Measurements from ENCODE around the gene RARG.

RARG gene

DNA sequence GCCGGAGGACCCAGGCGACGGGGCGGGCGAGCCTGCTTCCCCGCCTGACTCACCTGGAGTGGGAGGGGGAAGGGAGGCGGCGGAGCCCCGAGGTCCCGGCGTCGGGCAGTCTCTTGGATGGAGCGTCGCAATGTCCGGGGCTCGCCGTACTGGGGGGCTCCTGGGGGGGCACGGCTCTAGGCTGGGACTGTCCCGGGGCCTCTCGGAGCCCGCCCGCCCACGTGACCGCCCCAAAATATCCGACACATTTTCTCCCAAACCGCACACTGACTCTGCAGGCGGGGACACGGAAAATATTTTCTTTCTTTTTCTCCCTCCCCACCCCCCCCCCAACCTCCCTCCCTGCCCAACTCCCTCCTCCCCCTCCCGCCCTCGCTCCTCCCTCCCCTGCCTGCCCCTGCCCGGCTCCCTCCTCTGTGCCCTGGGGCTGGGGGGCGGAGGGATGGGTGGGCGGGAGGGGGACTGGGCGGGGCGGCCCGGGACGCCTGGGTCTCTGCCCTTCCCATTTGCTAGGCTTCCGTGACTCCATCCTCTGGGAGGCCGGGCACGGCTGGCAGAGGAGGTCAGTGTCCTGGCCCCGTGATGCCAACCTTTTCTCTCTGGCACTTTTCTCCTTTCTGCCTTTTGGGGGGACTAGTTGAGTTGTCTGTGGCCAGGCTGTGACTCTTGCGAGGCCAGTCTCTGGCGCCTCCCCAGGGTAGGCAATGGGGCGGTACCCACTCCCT, at the start of gene RARG:
Gene RARG, minus strand, starts transcription at position 289 of the 725 bp plus-strand sequence. CDS start 4,664 bp downstream, outside the sequence.
- TF ChIP-seq CTCF (IDR thresholded peaks at IDR 0.05; ENCODE audit: low read depth, low read length, missing control alignments): no peak

DNA sequence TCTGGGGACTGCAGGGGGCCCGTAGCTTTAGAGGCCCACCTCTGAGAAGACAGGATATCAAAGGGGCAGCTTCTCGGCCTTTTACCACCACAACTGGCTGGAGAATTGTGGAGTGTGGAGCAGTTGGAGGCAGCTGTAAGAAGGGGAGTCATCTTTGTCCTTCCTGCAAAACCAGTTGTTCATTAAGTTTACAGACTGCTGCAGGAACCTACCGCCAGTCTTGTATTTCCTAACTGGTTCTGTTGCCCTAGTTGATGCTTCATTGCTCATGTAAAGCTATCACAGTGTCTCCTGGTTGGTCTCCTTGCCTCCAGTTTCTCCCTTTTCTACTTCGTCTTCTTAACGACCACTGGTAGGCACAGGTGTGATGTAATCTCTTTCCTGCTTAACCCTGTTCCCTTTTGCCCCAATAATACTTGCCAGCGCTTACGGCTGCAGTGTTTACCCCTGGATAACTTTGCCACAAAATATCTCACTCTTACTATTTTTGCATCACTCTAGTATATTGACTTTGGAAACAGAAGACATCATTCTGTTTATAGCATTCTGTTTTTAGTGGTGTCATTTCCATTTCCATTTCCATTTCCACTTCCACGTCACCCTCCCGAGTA, 48.0 kb upstream of the RARG start:
- no peak overlapping the region for H3K4me3 ChIP-seq (replicated peaks; ENCODE audit: low read depth, low read length)
- no peak for TF ChIP-seq CTCF (IDR thresholded peaks at IDR 0.05; ENCODE audit: low read depth, low read length, missing control alignments)
- no peak for DNase-seq (ENCODE audit: extremely low read depth, low read depth)

More for the DNA sequence above, at the start of gene RARG:
- peak within 1 kb of the TSS; percentile 62 for H3K4me3 ChIP-seq (replicated peaks; ENCODE audit: low read depth, low read length)
- no peak for DNase-seq (ENCODE audit: extremely low read depth, low read depth)

DNA sequence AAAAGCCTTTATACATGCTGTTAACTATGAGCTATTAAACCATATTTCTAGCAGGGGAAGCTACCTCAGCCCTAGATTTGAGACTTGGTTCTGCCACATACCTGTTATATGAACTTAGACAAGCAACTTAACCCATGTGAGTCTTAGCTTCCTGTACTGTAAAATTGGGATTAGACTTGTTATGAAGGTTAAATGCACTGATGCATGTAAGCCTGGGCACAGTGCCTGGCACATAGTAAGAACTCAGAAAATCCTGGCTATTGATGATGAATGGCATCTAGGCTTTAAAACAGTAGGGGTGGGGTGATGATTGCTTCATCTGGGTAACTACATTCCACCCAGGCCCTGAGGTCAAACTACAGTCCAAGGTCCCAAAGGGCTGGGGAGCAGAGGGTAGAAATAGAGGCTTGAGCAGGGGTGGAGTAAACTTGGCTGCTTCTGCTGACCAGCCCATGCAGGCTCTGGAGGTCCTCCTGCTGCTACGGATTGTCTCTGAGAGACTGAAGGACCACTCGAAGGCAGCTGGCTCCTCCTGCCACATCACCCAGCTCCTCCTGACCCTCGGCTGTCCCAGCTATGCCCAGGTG, 47.4 kb upstream of the RARG start:
- TF ChIP-seq CTCF (IDR thresholded peaks at IDR 0.05; ENCODE audit: low read depth, low read length, missing control alignments): no peak
- no peak for DNase-seq (ENCODE audit: extremely low read depth, low read depth)
- H3K4me3 ChIP-seq (replicated peaks; ENCODE audit: low read depth, low read length): no peak overlapping the region

DNA sequence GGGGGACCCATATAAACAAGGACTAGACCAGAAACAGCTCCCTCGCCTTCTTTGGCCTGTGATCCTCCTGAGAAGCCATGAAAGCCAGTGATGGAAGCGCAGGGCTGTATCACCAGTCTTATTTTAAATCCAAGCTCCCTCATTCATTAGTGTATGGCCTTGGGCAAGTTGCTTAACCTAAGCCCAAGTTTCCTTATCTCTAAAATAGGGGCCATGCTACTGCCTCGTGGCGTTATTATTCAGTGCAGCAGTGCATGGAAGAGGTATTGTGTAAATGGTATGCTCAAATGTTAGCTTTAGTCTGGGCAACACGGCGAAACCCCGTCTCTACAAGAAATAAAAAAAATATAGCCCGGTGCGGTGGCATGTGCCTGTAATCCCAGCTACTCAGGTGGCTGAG, 46.0 kb upstream of the RARG start:
- no peak overlapping the region for H3K4me3 ChIP-seq (replicated peaks; ENCODE audit: low read depth, low read length)
- no peak for DNase-seq (ENCODE audit: extremely low read depth, low read depth)
- no peak for TF ChIP-seq CTCF (IDR thresholded peaks at IDR 0.05; ENCODE audit: low read depth, low read length, missing control alignments)

DNA sequence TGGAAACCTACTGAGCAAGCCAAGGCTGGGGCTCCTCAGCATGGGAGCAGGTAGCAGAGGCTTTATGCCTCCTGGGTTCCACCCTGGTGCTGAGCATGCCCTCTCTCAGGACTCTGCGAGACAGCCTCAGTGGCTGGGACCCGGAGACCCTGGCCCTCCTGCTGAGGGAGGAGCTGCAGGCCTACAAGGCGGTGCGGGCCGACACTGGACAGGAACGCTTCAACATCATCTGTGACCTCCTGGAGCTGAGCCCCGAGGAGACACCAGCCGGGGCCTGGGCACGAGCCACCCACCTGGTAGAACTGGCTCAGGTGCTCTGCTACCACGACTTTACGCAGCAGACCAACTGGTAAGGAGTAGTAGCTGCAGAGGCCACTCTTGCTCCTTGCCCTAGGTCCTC, 44.5 kb upstream of the RARG start:
- H3K4me3 ChIP-seq (replicated peaks; ENCODE audit: low read depth, low read length): no peak overlapping the region
- DNase-seq (ENCODE audit: extremely low read depth, low read depth): no peak
- no peak for TF ChIP-seq CTCF (IDR thresholded peaks at IDR 0.05; ENCODE audit: low read depth, low read length, missing control alignments)

- no peak for TF ChIP-seq CTCF (IDR thresholded peaks at IDR 0.05; ENCODE audit: low read depth, low read length, missing control alignments)
- no peak overlapping the region for H3K4me3 ChIP-seq (replicated peaks; ENCODE audit: low read depth, low read length)
- no peak for DNase-seq (ENCODE audit: extremely low read depth, low read depth)
Observed at GRCh38 chr12:53274445-53274844, 42.4 kb upstream of the RARG start.

Data from HFF-Myc (cell line).